OCI-LY7 (cell line): ENCODE measurements around the gene PPRC1. TPM values are rescaled to one million over a fixed set of nuclear protein-coding genes. Genes with fewer than 3 reads are reported as not detected.

ENCODE experiments used
- BruUV-seq: library from RNA; stranded (reverse); fragments of 400-500 nt; replicated peaks from 2 replicates; lab custom pipeline; 2021; lab: Mats Ljungman, UMichigan
- CTCF ChIA-PET: fragments of 300-600 bp; sonication (Branson Sonifier 250); formaldehyde crosslinking; loops from one replicate; lab custom pipeline; 2022; ENCODE audit warnings: antibody characterized with exemption; ENCODE audit not compliant: unreplicated experiment; lab: Charles Lee
- POLR2A ChIA-PET: fragments of 300-600 bp; sonication (Branson Sonifier 250); formaldehyde crosslinking; loops from one replicate; lab custom pipeline; 2022; ENCODE audit warnings: antibody characterized with exemption; lab: Charles Lee
- DNase-seq: peaks from one replicate; pipeline ENCODE4 v3.0.0-alpha.2; 2015; ENCODE audit warnings: low spot score
- H2AFZ ChIP-seq: fragments of 200-600 bp; sonication (generic), shearing (Covaris generic); 2 replicates; pipeline ENCODE4 v1.6.1; 2014; ENCODE audit warnings: mild to moderate bottlenecking, antibody characterized with exemption, low read length, moderate library complexity
- H3K27ac ChIP-seq: fragments of 200-600 bp; sonication (generic); 2 replicates; pipeline ENCODE4 v1.5.1; 2014; ENCODE audit warnings: mixed run types, low read depth, mild to moderate bottlenecking, moderate library complexity, low read length, inconsistent platforms; ENCODE audit not compliant: poor library complexity, severe bottlenecking
- H3K36me3 ChIP-seq: fragments of 200-600 bp; sonication (generic); 2 replicates; pipeline ENCODE4 v1.6.1; 2014; ENCODE audit warnings: mild to moderate bottlenecking, antibody characterized with exemption, low read length, moderate library complexity, mixed read lengths; ENCODE audit not compliant: insufficient read depth
- H3K4me1 ChIP-seq: fragments of 200-600 bp; sonication (generic); 2 replicates; pipeline ENCODE4 v1.5.1; 2014; ENCODE audit warnings: mild to moderate bottlenecking, low read length; ENCODE audit not compliant: insufficient read depth, poor library complexity, severe bottlenecking
- H3K4me2 ChIP-seq: fragments of 200-600 bp; sonication (generic); 2 replicates; pipeline ENCODE4 v1.6.1; 2014; ENCODE audit warnings: mild to moderate bottlenecking, low read length
- H3K4me3 ChIP-seq: fragments of 200-600 bp; sonication (generic); 2 replicates; pipeline ENCODE4 v1.5.1; 2014; ENCODE audit warnings: mild to moderate bottlenecking, low read depth, low read length; ENCODE audit not compliant: poor library complexity, severe bottlenecking
- H3K79me2 ChIP-seq: fragments of 200-600 bp; sonication (generic); 2 replicates; pipeline ENCODE4 v1.6.1; 2016; ENCODE audit warnings: low read depth, mild to moderate bottlenecking, low read length, moderate library complexity, mixed read lengths; ENCODE audit not compliant: insufficient read depth
- H3K9me2 ChIP-seq: fragments of 200-600 bp; sonication (generic); 2 replicates; pipeline ENCODE4 v1.6.1; 2016; ENCODE audit warnings: mild to moderate bottlenecking, low read length, mixed read lengths; ENCODE audit not compliant: insufficient read depth
- H3K9me3 ChIP-seq: fragments of 200-600 bp; sonication (generic); 2 replicates; pipeline ENCODE4 v1.6.1; 2014; ENCODE audit warnings: mild to moderate bottlenecking, mixed run types, low read length, mixed read lengths
- H4K20me1 ChIP-seq: fragments of 200-600 bp; sonication (generic); 2 replicates; pipeline ENCODE4 v1.6.1; 2014; ENCODE audit warnings: mild to moderate bottlenecking, antibody characterized with exemption, low read length, moderate library complexity, mixed read lengths; ENCODE audit not compliant: insufficient read depth
- EZH2phosphoT487 ChIP-seq: fragments of 200-600 bp; sonication (generic); IDR thresholded peaks from 2 replicates; pipeline ENCODE4 v1.6.1; 2018; ENCODE audit warnings: low read depth, borderline replicate concordance, mild to moderate bottlenecking, mixed run types, antibody characterized with exemption, low read length, moderate library complexity, mixed read lengths
- intact Hi-C: fragments of 100-400 bp; cut with micrococcal nuclease; formaldehyde crosslinking; loops from one replicate; pipeline ENCODE4 v1.10.0; 2022; ENCODE audit not compliant: unreplicated experiment
- total RNA-seq, 2 experiments: library from RNA; depleted of rRNA in 1 of 2; stranded (reverse); fragments of >200 nt in 1 of 2; shearing (Covaris generic) in 1 of 2; gene quantifications; 2 replicates each; pipeline ENCODE4 v1.2.3, GENCODE V29; 2014 to 2022
- TF ChIP-seq, protein P1 (sequence below): fragments of 200-600 bp; sonication (generic); conservative IDR thresholded peaks from 2 replicates; pipeline ENCODE4 v1.5.1; 2014; ENCODE audit warnings: mild to moderate bottlenecking, antibody characterized with exemption, low read length, moderate library complexity, mixed read lengths

PPRC1 gene
- total RNA-seq, 2 experiments from 2014 or later = 47.1 to 77.2 TPM

DNA sequence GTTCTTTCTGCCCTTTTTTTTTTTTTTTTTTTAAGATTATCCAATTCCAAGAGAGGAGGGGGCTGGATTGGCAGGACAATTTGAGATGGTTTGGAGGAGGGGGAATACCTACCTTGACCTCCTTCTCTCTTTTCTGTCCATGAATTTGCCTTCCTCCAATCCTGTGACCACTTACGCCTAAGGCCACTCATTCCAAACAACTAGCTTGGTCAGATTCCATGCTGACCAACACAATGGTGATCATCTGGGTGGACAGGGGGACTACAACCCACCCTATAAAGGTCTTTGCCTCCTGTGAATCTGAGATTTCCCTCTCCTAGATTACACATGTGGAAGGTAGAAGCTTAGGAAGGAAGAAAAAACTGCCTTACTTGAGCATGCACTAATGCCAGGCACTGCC is 10.4 kb upstream of the PPRC1 start:
- Histone ChIP-seq H3K79me2 (peaks cover 24% of the 10 kb centered on the region; the same call in 1 of the 2 replicates), H3K4me3 (no peak overlapping the region), H3K9me3 (no peaks in the 10 kb centered on the region), H3K27ac (no peak overlapping the region), H3K36me3 (no peaks in the 10 kb centered on the region), H3K4me2 (no peak overlapping the region), H4K20me1 (no peaks in the 10 kb centered on the region), H3K9me2 (no peaks in the 10 kb centered on the region), H2AFZ (no peak overlapping the region), H3K4me1 (peaks cover 28% of the 10 kb centered on the region)
- BruUV-seq = no TSS peak
- ChIA-PET POLR2A (interaction anchor here (0.5 to 1.7 kb wide), 5 partner anchors 8 to 273 kb away, joined by 3 to 11 read pairs (median 4); partner anchors contain the start of gene NFKB2), CTCF (no interaction called here)
- no peak for DNase-seq
- TF ChIP-seq, protein P1, sequence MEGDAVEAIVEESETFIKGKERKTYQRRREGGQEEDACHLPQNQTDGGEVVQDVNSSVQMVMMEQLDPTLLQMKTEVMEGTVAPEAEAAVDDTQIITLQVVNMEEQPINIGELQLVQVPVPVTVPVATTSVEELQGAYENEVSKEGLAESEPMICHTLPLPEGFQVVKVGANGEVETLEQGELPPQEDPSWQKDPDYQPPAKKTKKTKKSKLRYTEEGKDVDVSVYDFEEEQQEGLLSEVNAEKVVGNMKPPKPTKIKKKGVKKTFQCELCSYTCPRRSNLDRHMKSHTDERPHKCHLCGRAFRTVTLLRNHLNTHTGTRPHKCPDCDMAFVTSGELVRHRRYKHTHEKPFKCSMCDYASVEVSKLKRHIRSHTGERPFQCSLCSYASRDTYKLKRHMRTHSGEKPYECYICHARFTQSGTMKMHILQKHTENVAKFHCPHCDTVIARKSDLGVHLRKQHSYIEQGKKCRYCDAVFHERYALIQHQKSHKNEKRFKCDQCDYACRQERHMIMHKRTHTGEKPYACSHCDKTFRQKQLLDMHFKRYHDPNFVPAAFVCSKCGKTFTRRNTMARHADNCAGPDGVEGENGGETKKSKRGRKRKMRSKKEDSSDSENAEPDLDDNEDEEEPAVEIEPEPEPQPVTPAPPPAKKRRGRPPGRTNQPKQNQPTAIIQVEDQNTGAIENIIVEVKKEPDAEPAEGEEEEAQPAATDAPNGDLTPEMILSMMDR = no peak
- TF ChIP-seq EZH2phosphoT487 = no peak
- intact Hi-C loops = no loop called here

DNA sequence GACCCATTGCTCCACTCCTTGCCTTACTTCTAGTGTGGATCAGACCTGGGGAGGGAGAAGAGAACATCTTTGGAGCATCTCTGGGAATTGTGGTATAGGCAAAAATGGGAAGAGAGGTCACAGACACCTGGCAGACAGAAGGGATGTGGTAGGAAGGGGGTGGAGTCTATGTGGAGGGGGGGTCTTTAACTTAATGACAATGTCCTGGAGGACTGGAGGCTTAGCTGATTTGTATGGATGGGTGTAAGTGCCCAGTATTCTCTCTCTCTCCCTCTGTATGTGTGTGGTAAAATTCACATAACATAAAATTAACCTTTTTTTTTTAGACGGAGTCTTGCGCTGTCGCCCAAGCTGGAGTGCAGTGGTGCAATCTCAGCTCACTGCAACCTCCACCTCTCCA is 9.6 kb upstream of the PPRC1 start:
- no TSS peak for BruUV-seq
- Histone ChIP-seq H3K36me3 (no peaks in the 10 kb centered on the region), H3K4me1 (peaks cover 21% of the 10 kb centered on the region), H3K79me2 (peaks cover 17% of the 10 kb centered on the region; the same call in 1 of the 2 replicates), H3K4me3 (no peak overlapping the region), H3K9me2 (no peaks in the 10 kb centered on the region), H3K9me3 (no peaks in the 10 kb centered on the region), H3K4me2 (no peak overlapping the region), H3K27ac (no peak overlapping the region), H4K20me1 (no peaks in the 10 kb centered on the region), H2AFZ (no peak overlapping the region)
- no peak for DNase-seq
- TF ChIP-seq, protein P1 = no peak
- no peak for TF ChIP-seq EZH2phosphoT487
- ChIA-PET CTCF (no interaction called here), POLR2A (interaction anchor here (0.5 to 0.9 kb wide), 3 partner anchors 32 to 391 kb away, joined by 3 to 7 read pairs (median 5); no protein-coding TSS in a partner anchor)
- intact Hi-C loops = no loop called here
